Neuronal stem cell (in vitro differentiated cells): ENCODE data around the gene TMC5.

Experiments used
- DNase-seq: peaks from one replicate; pipeline ENCODE4 v3.0.0-alpha.2; 2013; ENCODE audit warnings: low spot score
- H2AFZ ChIP-seq: one replicate; pipeline ENCODE4 v1.6.1; 2013; ENCODE audit warnings: mild to moderate bottlenecking, low read length, inconsistent platforms
- H2AK5ac ChIP-seq: 2 replicates; pipeline ENCODE4 v1.6.1; 2013; ENCODE audit warnings: low read depth, mild to moderate bottlenecking, inconsistent platforms, low read length, moderate library complexity, mixed read lengths
- H2BK120ac ChIP-seq: 2 replicates; pipeline ENCODE4 v1.6.1; 2013; ENCODE audit warnings: low read depth, mild to moderate bottlenecking, inconsistent platforms, low read length, moderate library complexity, mixed read lengths
- H2BK12ac ChIP-seq: one replicate; pipeline ENCODE4 v1.6.1; 2013; ENCODE audit warnings: low read length, inconsistent platforms
- H2BK15ac ChIP-seq: 2 replicates; pipeline ENCODE4 v1.6.1; 2013; ENCODE audit warnings: mild to moderate bottlenecking, low read length, inconsistent platforms, mixed read lengths
- H2BK5ac ChIP-seq: one replicate; pipeline ENCODE4 v1.6.1; 2013; ENCODE audit warnings: inconsistent platforms, mild to moderate bottlenecking, low read length, moderate library complexity
- H3K14ac ChIP-seq: one replicate; pipeline ENCODE4 v1.6.1; 2013; ENCODE audit warnings: low read length, inconsistent platforms
- H3K18ac ChIP-seq: 2 replicates; pipeline ENCODE4 v1.6.1; 2013; ENCODE audit warnings: low read length, inconsistent platforms
- H3K23ac ChIP-seq: 2 replicates; pipeline ENCODE4 v1.6.1; 2013; ENCODE audit warnings: low read depth, mild to moderate bottlenecking, mixed read lengths, low read length, inconsistent platforms; ENCODE audit not compliant: poor library complexity
- H3K27ac ChIP-seq: replicated peaks from 3 replicates; pipeline ENCODE4 v1.5.1; 2013; ENCODE audit warnings: low read length, inconsistent platforms
- H3K27me3 ChIP-seq, 3 experiments: 2 replicates each; pipeline ENCODE4 v1.6.1; 2013; ENCODE audit warnings: low read length in 3 of 3, mild to moderate bottlenecking in 2 of 3, inconsistent platforms in 1 of 3, low read depth in 1 of 3, mixed read lengths in 1 of 3, moderate library complexity in 1 of 3; ENCODE audit not compliant: control insufficient read depth in 3 of 3, insufficient read depth in 3 of 3
- H3K36me3 ChIP-seq, 2 donors: replicated peaks in 1 of 2; 2 replicates each; pipeline ENCODE4 v1.6.1; 2013; ENCODE audit warnings: low read length in 2 of 2; ENCODE audit not compliant: control insufficient read depth in 2 of 2, insufficient read depth in 2 of 2
- H3K4ac ChIP-seq: 2 replicates; pipeline ENCODE4 v1.6.1; 2013; ENCODE audit warnings: inconsistent platforms, mild to moderate bottlenecking, low read length, moderate library complexity
- H3K4me1 ChIP-seq, 2 donors: 1 replicate in 1 of 2; 2 replicates in 1 of 2; pipeline ENCODE4 v1.6.1; 2013; ENCODE audit warnings: low read length in 2 of 2, low read depth in 1 of 2; ENCODE audit not compliant: control insufficient read depth in 2 of 2, insufficient read depth in 1 of 2
- H3K4me2 ChIP-seq: one replicate; pipeline ENCODE4 v1.6.1; 2013; ENCODE audit warnings: mild to moderate bottlenecking, low read length, inconsistent platforms; ENCODE audit not compliant: insufficient read depth, poor library complexity, severe bottlenecking
- H3K4me3 ChIP-seq, 2 donors: 2 replicates each; pipeline ENCODE4 v1.5.1; 2013; ENCODE audit warnings: low read length in 2 of 2, mild to moderate bottlenecking in 2 of 2, inconsistent platforms in 1 of 2, moderate library complexity in 1 of 2
- H3K79me1 ChIP-seq: one replicate; pipeline ENCODE4 v1.6.1; 2013; ENCODE audit warnings: low read depth, mild to moderate bottlenecking, inconsistent platforms, low read length, moderate library complexity
- H3K9ac ChIP-seq: one replicate; pipeline ENCODE4 v1.6.1; 2013; ENCODE audit warnings: mild to moderate bottlenecking, low read depth, low read length, inconsistent platforms; ENCODE audit not compliant: poor library complexity
- H3K9me3 ChIP-seq, 2 donors: replicated peaks in 1 of 2; 2 replicates each; pipeline versions ENCODE3 to v1.6.1; 2013; ENCODE audit warnings: low read length in 2 of 2, mild to moderate bottlenecking in 2 of 2, inconsistent platforms in 1 of 2, low read depth in 1 of 2, mixed read lengths in 1 of 2, moderate library complexity in 1 of 2; ENCODE audit not compliant: control insufficient read depth in 2 of 2, insufficient read depth in 1 of 2
- H4K8ac ChIP-seq: one replicate; pipeline ENCODE4 v1.6.1; 2013; ENCODE audit warnings: low read depth, mild to moderate bottlenecking, inconsistent platforms, low read length, moderate library complexity
- H4K91ac ChIP-seq: one replicate; pipeline ENCODE4 v1.6.1; 2013; ENCODE audit warnings: low read length, low read depth, mild to moderate bottlenecking, inconsistent platforms; ENCODE audit not compliant: poor library complexity
- WGBS, 2 donors: extraction: QIAGEN DNeasy Blood & Tissue Kit; methylation state at CpG; one replicate each; pipeline ENCODE4 v1.1.7; 2013; ENCODE audit warnings: missing lambda C conversion rate in 2 of 2, mixed read lengths in 1 of 2; ENCODE audit not compliant: insufficient read length in 2 of 2, insufficient replicate concordance in 1 of 2; ENCODE audit errors: extremely low coverage in 2 of 2; 5-methylcytosine and 5-hydroxymethylcytosine counted together

Gene TMC5

GRCh38 chr16:19450186-19450585 is 32.5 kb downstream of the TMC5 start:
- no peak overlapping the region for H3K14ac ChIP-seq
- no peak overlapping the region for H2BK12ac ChIP-seq
- no peak overlapping the region for H3K23ac ChIP-seq
- H3K27me3 ChIP-seq, result no peaks in the 10 kb centered on the region
- H3K9me3 ChIP-seq, result no peaks in the 10 kb centered on the region
- no peak overlapping the region for H4K91ac ChIP-seq
- H3K36me3 ChIP-seq, result no peaks in the 10 kb centered on the region
- H3K4me3 ChIP-seq, result no peak overlapping the region
- H3K4ac ChIP-seq, result no peak overlapping the region
- H3K4me2 ChIP-seq, result no peak overlapping the region
- H3K18ac ChIP-seq, result no peak overlapping the region
- H3K9ac ChIP-seq, result no peak overlapping the region
- H2BK120ac ChIP-seq, result no peak overlapping the region
- H3K4me1 ChIP-seq, result no peaks in the 10 kb centered on the region
- no CpG with 5 or more reads among the region's 3 CpGs for WGBS, 2 donors
- H2AFZ ChIP-seq, result no peak overlapping the region
- H3K27ac ChIP-seq, result no peak overlapping the region
- H2BK5ac ChIP-seq, result no peak overlapping the region
- H2BK15ac ChIP-seq, result no peak overlapping the region
- no peak overlapping the region for H2AK5ac ChIP-seq
- DNase-seq, result no peak
- H3K79me1 ChIP-seq, result no peaks in the 10 kb centered on the region
- H4K8ac ChIP-seq, result no peak overlapping the region

- no peak overlapping the region for H2BK5ac ChIP-seq
- H3K9ac ChIP-seq, result no peak overlapping the region
- no peak overlapping the region for H2BK12ac ChIP-seq
- no peak overlapping the region for H3K23ac ChIP-seq
- no peaks in the 10 kb centered on the region for H3K36me3 ChIP-seq
- H3K27me3 ChIP-seq, result no peaks in the 10 kb centered on the region
- H3K27ac ChIP-seq, result no peak overlapping the region
- no peak overlapping the region for H4K91ac ChIP-seq
- H3K14ac ChIP-seq, result no peak overlapping the region
- no peaks in the 10 kb centered on the region for H3K4me1 ChIP-seq
- H3K4me3 ChIP-seq, result no peak overlapping the region
- no peak overlapping the region for H3K4me2 ChIP-seq
- H3K9me3 ChIP-seq, result no peaks in the 10 kb centered on the region
- H2AFZ ChIP-seq, result peak overlapping the region; percentile 43
- no peak overlapping the region for H2AK5ac ChIP-seq
- H4K8ac ChIP-seq, result no peak overlapping the region
- no peak for DNase-seq
- no CpG with 5 or more reads among the region's 9 CpGs for WGBS, 2 donors
- H3K18ac ChIP-seq, result no peak overlapping the region
- no peak overlapping the region for H3K4ac ChIP-seq
- H2BK120ac ChIP-seq, result no peak overlapping the region
- no peaks in the 10 kb centered on the region for H3K79me1 ChIP-seq
- no peak overlapping the region for H2BK15ac ChIP-seq
Observed at GRCh38 chr16:19458722-19459379, 41.2 kb downstream of the TMC5 start.

- no peak overlapping the region for H3K27ac ChIP-seq
Observed at GRCh38 chr16:19460397-19460796, 42.7 kb downstream of the TMC5 start.

DNA sequence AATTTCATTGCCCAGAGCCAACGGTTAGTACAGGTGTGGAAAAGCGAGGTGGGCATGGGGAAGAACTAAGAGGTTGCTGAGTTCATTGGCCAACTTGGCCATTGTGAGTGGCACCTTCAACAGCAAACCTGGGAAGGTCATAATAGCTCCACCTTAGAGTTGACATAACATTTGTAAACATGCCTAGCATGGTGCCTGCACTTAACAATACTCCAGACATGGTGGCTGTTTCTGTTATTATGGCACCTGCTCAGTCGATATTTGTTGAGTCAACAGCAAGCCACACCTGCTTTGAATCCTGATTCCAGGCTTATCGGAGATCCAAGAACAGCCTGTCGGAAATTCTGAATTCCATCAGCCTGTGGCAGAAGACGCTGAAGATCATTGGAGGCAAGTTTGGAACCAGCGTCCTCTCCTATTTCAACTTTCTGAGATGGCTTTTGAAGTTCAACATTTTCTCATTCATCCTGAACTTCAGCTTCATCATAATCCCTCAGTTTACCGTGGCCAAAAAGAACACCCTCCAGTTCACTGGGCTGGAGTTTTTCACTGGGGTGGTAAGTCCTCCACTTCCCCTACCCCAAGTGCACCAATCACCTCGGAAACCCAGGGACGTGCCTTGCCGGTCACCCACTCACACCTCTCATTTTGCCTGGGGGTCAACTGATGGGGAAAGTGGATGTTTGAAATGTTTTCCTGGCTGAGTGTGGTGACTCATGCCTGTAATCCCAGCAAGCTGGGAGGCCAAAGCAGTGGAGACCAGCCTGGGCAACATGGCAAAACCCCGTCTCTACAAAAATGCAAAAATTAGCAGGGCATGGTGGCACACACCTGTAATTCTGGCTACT is 46.0 kb downstream of the TMC5 start:
- H3K36me3 ChIP-seq, result no peaks in the 10 kb centered on the region
- peaks cover 0 to 2% of the 10 kb centered on the region in 2 donors for H3K9me3 ChIP-seq
- WGBS, 2 donors, result no CpG with 5 or more reads among the region's 12 CpGs
- no peaks in the 10 kb centered on the region for H3K4me1 ChIP-seq
- no peak overlapping the region for H2BK120ac ChIP-seq
- no peak overlapping the region for H3K23ac ChIP-seq
- H3K79me1 ChIP-seq, result no peaks in the 10 kb centered on the region
- H3K27ac ChIP-seq, result no peak overlapping the region
- H4K8ac ChIP-seq, result no peak overlapping the region
- no peak overlapping the region for H3K9ac ChIP-seq
- no peak overlapping the region for H2BK5ac ChIP-seq
- no peak overlapping the region for H3K4ac ChIP-seq
- H2BK12ac ChIP-seq, result no peak overlapping the region
- no peak overlapping the region for H2AK5ac ChIP-seq
- no peaks in the 10 kb centered on the region for H3K27me3 ChIP-seq
- DNase-seq, result no peak
- no peak overlapping the region for H3K4me3 ChIP-seq
- no peak overlapping the region for H3K4me2 ChIP-seq
- H4K91ac ChIP-seq, result no peak overlapping the region
- H3K18ac ChIP-seq, result no peak overlapping the region
- no peak overlapping the region for H2BK15ac ChIP-seq
- no peak overlapping the region for H2AFZ ChIP-seq
- no peak overlapping the region for H3K14ac ChIP-seq

More at GRCh38 chr16:19460397-19460796, 42.7 kb downstream of the TMC5 start:
- no CpG with 5 or more reads among the region's 2 CpGs for WGBS, 2 donors
- H3K4ac ChIP-seq, result no peak overlapping the region
- DNase-seq, result no peak
- no peak overlapping the region for H3K18ac ChIP-seq
- H2BK120ac ChIP-seq, result no peak overlapping the region
- H2BK12ac ChIP-seq, result no peak overlapping the region
- no peak overlapping the region for H2BK5ac ChIP-seq
- no peaks in the 10 kb centered on the region for H3K4me1 ChIP-seq
- H3K9me3 ChIP-seq, result no peaks in the 10 kb centered on the region
- no peak overlapping the region for H3K4me2 ChIP-seq
- H3K36me3 ChIP-seq, result no peaks in the 10 kb centered on the region
- no peak overlapping the region for H4K91ac ChIP-seq
- H3K4me3 ChIP-seq, result no peak overlapping the region
- no peak overlapping the region for H4K8ac ChIP-seq
- H2BK15ac ChIP-seq, result no peak overlapping the region
- H2AFZ ChIP-seq, result no peak overlapping the region
- H2AK5ac ChIP-seq, result no peak overlapping the region
- no peak overlapping the region for H3K14ac ChIP-seq
- H3K9ac ChIP-seq, result no peak overlapping the region
- H3K23ac ChIP-seq, result no peak overlapping the region
- H3K79me1 ChIP-seq, result no peaks in the 10 kb centered on the region
- H3K27me3 ChIP-seq, result no peaks in the 10 kb centered on the region
